Activated naive CD8-positive, alpha-beta T cell treated with anti-CD3 and anti-CD28 coated beads for 36 hours (primary cell): ENCODE results near the gene CASZ1. TPM values are rescaled to one million over a fixed set of nuclear protein-coding genes. Genes with fewer than 3 reads are reported as not detected.

Experiments
- DNase-seq: peaks from one replicate; pipeline ENCODE4 v3.0.0; 2021
- H3K27ac Mint-ChIP-seq: one replicate; pipeline ENCODE4 v1.8.0; 2022; ENCODE audit warnings: mild to moderate bottlenecking, moderate library complexity, mixed read lengths
- H3K27me3 Mint-ChIP-seq: one replicate; pipeline ENCODE4 v1.8.0; 2022; ENCODE audit warnings: mild to moderate bottlenecking, mixed read lengths
- H3K36me3 Mint-ChIP-seq: one replicate; pipeline ENCODE4 v1.8.0; 2021; ENCODE audit warnings: mild to moderate bottlenecking, mixed read lengths
- H3K4me1 Mint-ChIP-seq: one replicate; pipeline ENCODE4 v1.8.0; 2021; ENCODE audit warnings: mixed read lengths
- H3K4me3 Mint-ChIP-seq: one replicate; pipeline ENCODE4 v1.8.0; 2022; ENCODE audit warnings: mild to moderate bottlenecking, moderate library complexity, mixed read lengths
- H3K9me3 Mint-ChIP-seq: one replicate; pipeline ENCODE4 v1.8.0; 2022; ENCODE audit warnings: mixed read lengths
- total RNA-seq, 2 experiments: library from RNA; stranded (reverse); gene quantifications; one replicate each; pipeline ENCODE4 v1.2.3, GENCODE V29; 2021

CASZ1 gene
- total RNA-seq, 2 experiments from 2014 or later, result 2.2 to 2.3 TPM

GRCh38 chr1:10596780-10597179 is 199.7 kb downstream of the CASZ1 start:
- DNase-seq, result no peak
- no peak overlapping the region for H3K4me3 Mint-ChIP-seq
- no peaks in the 10 kb centered on the region for H3K9me3 Mint-ChIP-seq
- no peaks in the 10 kb centered on the region for H3K4me1 Mint-ChIP-seq
- no peak overlapping the region for H3K27ac Mint-ChIP-seq
- no peaks in the 10 kb centered on the region for H3K36me3 Mint-ChIP-seq
- no peaks in the 10 kb centered on the region for H3K27me3 Mint-ChIP-seq

- no peaks in the 10 kb centered on the region for H3K27me3 Mint-ChIP-seq
- no peak overlapping the region for H3K27ac Mint-ChIP-seq
- H3K9me3 Mint-ChIP-seq, result no peaks in the 10 kb centered on the region
- no peak overlapping the region for H3K4me3 Mint-ChIP-seq
- no peak for DNase-seq
- peaks cover 2% of the 10 kb centered on the region for H3K4me1 Mint-ChIP-seq
- no peaks in the 10 kb centered on the region for H3K36me3 Mint-ChIP-seq
Observed at GRCh38 chr1:10594595-10595223, 201.7 kb downstream of the CASZ1 start.

- DNase-seq, result no peak
- Mint-ChIP-seq H3K4me1 (peaks cover 2% of the 10 kb centered on the region), H3K9me3 (no peaks in the 10 kb centered on the region), H3K4me3 (no peak overlapping the region), H3K27ac (no peak overlapping the region), H3K27me3 (no peaks in the 10 kb centered on the region), H3K36me3 (no peaks in the 10 kb centered on the region)
Observed at GRCh38 chr1:10593750-10594149, 202.7 kb downstream of the CASZ1 start.

GRCh38 chr1:10592373-10592772 is 204.1 kb downstream of the CASZ1 start:
- Mint-ChIP-seq H3K9me3 (no peaks in the 10 kb centered on the region), H3K4me1 (peaks cover 2% of the 10 kb centered on the region), H3K4me3 (no peak overlapping the region), H3K36me3 (no peaks in the 10 kb centered on the region), H3K27ac (no peak overlapping the region), H3K27me3 (no peaks in the 10 kb centered on the region)
- DNase-seq, result no peak

GRCh38 chr1:10591010-10591409 is 205.4 kb downstream of the CASZ1 start:
- Mint-ChIP-seq H3K27me3 (no peaks in the 10 kb centered on the region), H3K27ac (no peak overlapping the region), H3K36me3 (no peaks in the 10 kb centered on the region), H3K9me3 (no peaks in the 10 kb centered on the region), H3K4me3 (no peak overlapping the region), H3K4me1 (peaks cover 4% of the 10 kb centered on the region)
- DNase-seq, result no peak

GRCh38 chr1:10589074-10589473 is 207.4 kb downstream of the CASZ1 start:
- Mint-ChIP-seq H3K36me3 (peaks cover under 1% of the 10 kb centered on the region), H3K9me3 (no peaks in the 10 kb centered on the region), H3K4me3 (no peak overlapping the region), H3K4me1 (peaks cover 8% of the 10 kb centered on the region), H3K27me3 (no peaks in the 10 kb centered on the region), H3K27ac (no peak overlapping the region)
- DNase-seq, result no peak

GRCh38 chr1:10588640-10589039 is 207.8 kb downstream of the CASZ1 start:
- Mint-ChIP-seq H3K36me3 (peaks cover 5% of the 10 kb centered on the region), H3K9me3 (no peaks in the 10 kb centered on the region), H3K27ac (no peak overlapping the region), H3K4me1 (peaks cover 8% of the 10 kb centered on the region), H3K4me3 (no peak overlapping the region), H3K27me3 (no peaks in the 10 kb centered on the region)
- DNase-seq, result no peak

Other genes with a start within 250 kb of the CASZ1 start
- 100 to 1,000 TPM; 202 to 206 TPM for gene TARDBP, start 216.0 kb upstream of the CASZ1 start, total RNA-seq